ENCODE data around the gene ATP6V1A.

GRCh38 chr3:113745756-113746547, 883 bp upstream of the ATP6V1A start, which contains the start of gene NAA50:
- TF ChIP-seq CTCF (IDR thresholded peaks at IDR 0.05), result no peak
- TF ChIP-seq POLR2AphosphoS5 (IDR thresholded peaks at IDR 0.05), result peak in 2 of 3 donors; percentile 63 to 80
